ENCODE results near the gene TNFRSF8.
"Not testable (repeated sequence)": the region's sequence is repeated elsewhere in the genome, so short reads cannot be mapped to it uniquely, and the experiment has no call there.

TNFRSF8 gene

GRCh38 chr1:12096615-12097014, 33.5 kb downstream of the TNFRSF8 start:
- DNase-seq (ENCODE audit: extremely low read depth, low read depth) = no peak
- no peak overlapping the region for H3K4me3 ChIP-seq (replicated peaks; ENCODE audit: low read depth, low read length)
- TF ChIP-seq, protein P1, sequence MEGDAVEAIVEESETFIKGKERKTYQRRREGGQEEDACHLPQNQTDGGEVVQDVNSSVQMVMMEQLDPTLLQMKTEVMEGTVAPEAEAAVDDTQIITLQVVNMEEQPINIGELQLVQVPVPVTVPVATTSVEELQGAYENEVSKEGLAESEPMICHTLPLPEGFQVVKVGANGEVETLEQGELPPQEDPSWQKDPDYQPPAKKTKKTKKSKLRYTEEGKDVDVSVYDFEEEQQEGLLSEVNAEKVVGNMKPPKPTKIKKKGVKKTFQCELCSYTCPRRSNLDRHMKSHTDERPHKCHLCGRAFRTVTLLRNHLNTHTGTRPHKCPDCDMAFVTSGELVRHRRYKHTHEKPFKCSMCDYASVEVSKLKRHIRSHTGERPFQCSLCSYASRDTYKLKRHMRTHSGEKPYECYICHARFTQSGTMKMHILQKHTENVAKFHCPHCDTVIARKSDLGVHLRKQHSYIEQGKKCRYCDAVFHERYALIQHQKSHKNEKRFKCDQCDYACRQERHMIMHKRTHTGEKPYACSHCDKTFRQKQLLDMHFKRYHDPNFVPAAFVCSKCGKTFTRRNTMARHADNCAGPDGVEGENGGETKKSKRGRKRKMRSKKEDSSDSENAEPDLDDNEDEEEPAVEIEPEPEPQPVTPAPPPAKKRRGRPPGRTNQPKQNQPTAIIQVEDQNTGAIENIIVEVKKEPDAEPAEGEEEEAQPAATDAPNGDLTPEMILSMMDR (IDR thresholded peaks at IDR 0.05; ENCODE audit: low read depth, low read length, missing control alignments) = no peak

GRCh38 chr1:12097321-12097720, 34.2 kb downstream of the TNFRSF8 start:
- DNase-seq (ENCODE audit: extremely low read depth, low read depth) = no peak
- no peak overlapping the region for H3K4me3 ChIP-seq (replicated peaks; ENCODE audit: low read depth, low read length)
- TF ChIP-seq, protein P1 (IDR thresholded peaks at IDR 0.05; ENCODE audit: low read depth, low read length, missing control alignments) = no peak

- no peak overlapping the region for H3K4me3 ChIP-seq (replicated peaks; ENCODE audit: low read depth, low read length)
- DNase-seq (ENCODE audit: extremely low read depth, low read depth) = no peak
- TF ChIP-seq, protein P1 (IDR thresholded peaks at IDR 0.05; ENCODE audit: low read depth, low read length, missing control alignments) = no peak
Observed at GRCh38 chr1:12098786-12099185, 35.7 kb downstream of the TNFRSF8 start.

- no peak for DNase-seq (ENCODE audit: extremely low read depth, low read depth)
- TF ChIP-seq, protein P1 (IDR thresholded peaks at IDR 0.05; ENCODE audit: low read depth, low read length, missing control alignments) = no peak
- H3K4me3 ChIP-seq (replicated peaks; ENCODE audit: low read depth, low read length) = no peak overlapping the region
Observed at GRCh38 chr1:12099610-12100009, 36.5 kb downstream of the TNFRSF8 start.

DNA sequence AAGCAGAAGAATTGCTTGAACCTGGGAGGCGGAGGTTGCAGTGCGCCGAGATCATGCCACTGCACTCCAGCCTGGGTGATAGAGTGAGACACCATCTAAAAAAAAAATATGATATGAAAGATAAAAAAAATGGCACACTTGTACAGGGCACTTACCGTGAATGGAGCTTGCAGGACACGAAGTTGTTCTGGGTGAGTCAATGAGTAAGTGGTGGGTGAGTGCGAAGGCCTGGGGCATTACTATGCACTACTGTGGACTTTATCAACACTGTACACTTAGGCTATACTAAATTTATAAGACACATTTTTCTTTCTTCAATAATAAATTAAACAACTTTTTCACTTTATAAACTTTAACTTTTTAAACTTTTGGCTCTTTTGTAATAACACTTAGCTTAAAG, 37.0 kb downstream of the TNFRSF8 start:
- H3K4me3 ChIP-seq (replicated peaks; ENCODE audit: low read depth, low read length) = no peak overlapping the region
- TF ChIP-seq, protein P1 (IDR thresholded peaks at IDR 0.05; ENCODE audit: low read depth, low read length, missing control alignments) = no peak
- no peak for DNase-seq (ENCODE audit: extremely low read depth, low read depth)

DNA sequence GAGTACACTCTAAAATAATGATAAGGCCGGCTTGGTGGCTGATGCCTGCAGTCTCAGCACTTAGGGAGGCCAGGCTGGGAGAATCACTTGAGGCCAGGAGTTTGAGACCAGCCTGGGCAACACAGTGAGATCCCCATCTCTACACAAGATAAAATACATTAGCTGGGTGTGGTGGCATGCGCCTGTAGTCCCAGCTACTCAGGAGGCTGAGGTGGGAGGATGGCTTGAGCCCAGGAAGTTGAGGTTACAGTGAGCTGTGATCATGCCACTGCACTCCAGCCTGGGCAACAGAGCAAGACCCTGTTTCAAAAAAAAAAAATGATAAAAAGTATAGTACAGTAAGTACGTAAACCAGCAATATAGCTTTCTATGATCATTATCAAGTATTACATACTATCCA, 38.0 kb downstream of the TNFRSF8 start:
- DNase-seq (ENCODE audit: extremely low read depth, low read depth); H3K4me3 ChIP-seq (replicated peaks; ENCODE audit: low read depth, low read length): not testable (repeated sequence)

DNA sequence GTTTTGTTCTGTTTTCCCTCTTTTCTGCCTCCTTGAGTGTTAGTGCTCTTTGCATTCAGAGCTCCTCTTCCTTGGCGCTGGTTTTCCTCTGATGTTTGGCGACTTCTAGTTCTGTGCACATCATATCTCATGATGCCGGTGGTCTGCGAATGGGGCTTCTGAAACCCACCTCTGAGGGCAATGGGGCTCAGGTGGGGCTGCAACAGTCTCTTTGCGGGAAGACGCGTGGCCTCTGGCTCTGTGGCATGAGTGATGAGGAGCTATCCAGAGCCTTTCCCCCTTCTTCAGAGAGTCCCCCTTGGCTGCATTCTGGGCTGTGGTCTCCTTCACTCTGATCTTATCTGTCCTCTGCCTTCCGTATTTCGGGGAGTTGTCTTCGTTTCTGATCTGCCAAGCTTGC, 39.0 kb downstream of the TNFRSF8 start:
- TF ChIP-seq, protein P1 (IDR thresholded peaks at IDR 0.05; ENCODE audit: low read depth, low read length, missing control alignments) = no peak
- DNase-seq (ENCODE audit: extremely low read depth, low read depth) = no peak
- H3K4me3 ChIP-seq (replicated peaks; ENCODE audit: low read depth, low read length) = no peak overlapping the region

Measured in HFF-Myc (cell line).